ENCODE measurements around the gene COX7A1.
A peak's percentile ranks its signal among the peaks of the same experiment; 100 is the strongest.
"Not testable (repeated sequence)": the region's sequence is repeated elsewhere in the genome, so short reads cannot be mapped to it uniquely, and the experiment has no call there.

COX7A1 gene

GRCh38 chr19:36141039-36141927, 11.0 kb downstream of the COX7A1 start:
- peak; percentile 84 for DNase-seq (ENCODE audit: low read depth, low spot score)

GRCh38 chr19:36140304-36141038, 11.8 kb downstream of the COX7A1 start:
- peak; percentile 14 for DNase-seq (ENCODE audit: low read depth, low spot score)

GRCh38 chr19:36139473-36140303, 12.6 kb downstream of the COX7A1 start, which contains the start of gene CAPNS1:
TSS of gene CAPNS1 (plus strand) at chr19:36140066. CDS start at chr19:36141012, 946 bp downstream.
- peak; percentile 74 for DNase-seq (ENCODE audit: low read depth, low spot score)

GRCh38 chr19:36139120-36139472, 13.2 kb downstream of the COX7A1 start:
- no peak for DNase-seq (ENCODE audit: low read depth, low spot score)

- DNase-seq (ENCODE audit: low read depth, low spot score), result no peak
Observed at GRCh38 chr19:36136964-36137686, 15.1 kb downstream of the COX7A1 start.

GRCh38 chr19:36134867-36135266, 17.4 kb downstream of the COX7A1 start:
- DNase-seq (ENCODE audit: low read depth, low spot score), result not testable (repeated sequence)

- DNase-seq (ENCODE audit: low read depth, low spot score), result not testable (repeated sequence)
Observed at GRCh38 chr19:36131221-36131620, 21.0 kb downstream of the COX7A1 start.

- no peak for DNase-seq (ENCODE audit: low read depth, low spot score)
Observed at GRCh38 chr19:36128392-36128736, 23.9 kb downstream of the COX7A1 start.

GRCh38 chr19:36125557-36125956, 26.7 kb downstream of the COX7A1 start:
- no peak for DNase-seq (ENCODE audit: low read depth, low spot score)

- DNase-seq (ENCODE audit: low read depth, low spot score), result no peak
Observed at GRCh38 chr19:36121486-36122124, 30.6 kb downstream of the COX7A1 start.

GRCh38 chr19:36120984-36121358, 31.3 kb downstream of the COX7A1 start:
- no peak for DNase-seq (ENCODE audit: low read depth, low spot score)

GRCh38 chr19:36120092-36120983, 31.9 kb downstream of the COX7A1 start:
- no peak for DNase-seq (ENCODE audit: low read depth, low spot score)

GRCh38 chr19:36116344-36116637, 36.0 kb downstream of the COX7A1 start:
- no peak for DNase-seq (ENCODE audit: low read depth, low spot score)

GRCh38 chr19:36115453-36116343, 36.5 kb downstream of the COX7A1 start, which contains the start of gene TBCB:
TSS of gene TBCB (plus strand) at chr19:36115468. CDS start at chr19:36115561, 93 bp downstream.
- DNase-seq (ENCODE audit: low read depth, low spot score), result peak; percentile 77

- peak; percentile 99 for DNase-seq (ENCODE audit: low read depth, low spot score)
Observed at GRCh38 chr19:36114721-36115452, 37.4 kb downstream of the COX7A1 start, which contains the start of gene POLR2I. TSS of gene POLR2I (minus strand) at chr19:36114875. CDS start at chr19:36114856, 19 bp downstream.

- DNase-seq (ENCODE audit: low read depth, low spot score), result no peak
Observed at GRCh38 chr19:36113894-36114720, 38.1 kb downstream of the COX7A1 start.

- DNase-seq (ENCODE audit: low read depth, low spot score), result no peak
Observed at GRCh38 chr19:36113425-36113824, 38.8 kb downstream of the COX7A1 start.
